GM21825 (cell line): Measurements from ENCODE around the gene ADD3.
"Not testable (repeated sequence)": the region's sequence is repeated elsewhere in the genome, so short reads cannot be mapped to it uniquely, and the experiment has no call there.

Experiments
- ATAC-seq: cut with Tn5 transposase; IDR thresholded peaks from one replicate; pipeline ENCODE4 v1.9.1; 2021; ENCODE audit warnings: mild to moderate bottlenecking, moderate library complexity; ENCODE audit not compliant: unreplicated experiment

Gene ADD3

DNA sequence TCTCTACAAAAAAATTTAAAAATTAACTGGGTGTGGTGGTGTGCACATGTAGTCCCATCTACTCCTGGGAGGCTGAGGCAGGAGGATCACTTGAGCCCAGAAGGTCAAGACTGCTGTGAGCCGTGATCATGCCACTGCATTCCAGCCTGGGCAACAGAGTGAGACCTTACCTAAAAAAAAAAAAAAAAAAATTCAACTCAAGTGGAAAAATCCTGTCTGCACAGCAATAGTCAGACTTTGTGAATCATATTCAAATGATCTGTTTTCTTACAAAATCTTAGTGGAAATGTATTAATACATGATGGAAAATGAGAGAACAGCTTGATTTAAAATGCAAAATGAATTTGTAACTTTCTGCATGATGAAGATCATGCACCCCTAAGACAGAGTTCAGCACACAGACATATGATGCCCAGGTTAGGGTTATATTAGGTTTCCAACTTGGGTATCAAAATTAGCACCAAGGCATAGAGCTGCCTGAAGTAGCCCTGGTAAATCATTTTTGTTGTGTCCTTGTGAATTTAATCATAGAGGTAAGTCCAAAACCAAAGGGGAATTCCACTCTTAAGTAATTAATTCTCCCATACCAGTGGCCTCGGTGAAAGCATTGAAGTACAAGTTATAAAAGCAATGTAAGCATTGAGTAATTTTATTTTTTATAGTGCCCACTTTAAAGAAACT is 93.8 kb downstream of the ADD3 start:
- no peak for ATAC-seq

DNA sequence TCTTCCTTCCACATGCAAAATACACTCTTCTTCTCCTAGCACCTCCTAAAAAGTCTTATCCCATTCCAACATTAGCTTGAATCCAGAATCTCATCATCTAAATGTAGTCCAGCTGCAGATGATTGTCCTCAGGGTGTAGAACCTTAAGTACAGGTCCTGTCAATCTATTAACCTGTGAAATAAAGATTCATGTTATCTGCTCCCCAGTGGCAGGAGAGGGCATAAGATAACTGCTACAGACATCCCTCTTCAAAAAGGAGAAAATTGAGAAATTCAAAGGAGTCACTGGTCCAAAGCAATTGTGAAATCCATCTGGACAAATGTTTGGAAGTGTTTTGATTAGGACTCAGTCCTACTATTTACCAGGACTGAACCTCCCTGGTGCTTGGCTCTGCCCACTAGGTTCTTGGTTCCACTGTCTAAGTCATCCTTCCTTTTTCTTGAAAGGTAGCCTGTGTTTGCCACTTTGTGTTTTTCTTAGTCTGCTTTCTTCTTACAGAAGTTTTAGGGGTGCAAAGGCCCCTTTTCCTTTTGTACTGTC is 96.2 kb downstream of the ADD3 start:
- ATAC-seq: no peak

- no peak for ATAC-seq
Measured at GRCh38 chr10:110105873-110106272, 98.1 kb downstream of the ADD3 start.

GRCh38 chr10:110107430-110107829 is 99.6 kb downstream of the ADD3 start:
- ATAC-seq: no peak

GRCh38 chr10:110107887-110108286 is 100.1 kb downstream of the ADD3 start:
- no peak for ATAC-seq

DNA sequence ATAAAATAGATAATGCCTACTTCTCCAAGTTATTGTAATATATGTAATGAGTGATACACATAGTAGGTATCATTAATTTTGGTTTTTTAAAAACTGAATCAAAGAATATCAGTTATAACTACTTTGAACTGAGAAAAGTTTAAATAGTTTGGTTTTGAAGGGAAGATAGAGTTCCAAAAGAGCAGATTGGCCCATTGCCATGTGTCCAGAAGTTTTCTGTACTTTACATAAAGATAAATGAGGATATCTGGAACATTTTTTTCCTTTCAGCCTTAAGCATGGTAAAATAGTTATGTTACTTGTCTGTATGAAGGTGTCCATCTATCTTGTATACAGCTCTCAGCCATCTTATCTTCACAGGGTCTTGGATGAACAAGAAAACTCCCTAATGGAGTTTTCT is 101.7 kb downstream of the ADD3 start:
- ATAC-seq: no peak

- ATAC-seq: no peak
Measured at GRCh38 chr10:110110338-110110737, 102.6 kb downstream of the ADD3 start.

DNA sequence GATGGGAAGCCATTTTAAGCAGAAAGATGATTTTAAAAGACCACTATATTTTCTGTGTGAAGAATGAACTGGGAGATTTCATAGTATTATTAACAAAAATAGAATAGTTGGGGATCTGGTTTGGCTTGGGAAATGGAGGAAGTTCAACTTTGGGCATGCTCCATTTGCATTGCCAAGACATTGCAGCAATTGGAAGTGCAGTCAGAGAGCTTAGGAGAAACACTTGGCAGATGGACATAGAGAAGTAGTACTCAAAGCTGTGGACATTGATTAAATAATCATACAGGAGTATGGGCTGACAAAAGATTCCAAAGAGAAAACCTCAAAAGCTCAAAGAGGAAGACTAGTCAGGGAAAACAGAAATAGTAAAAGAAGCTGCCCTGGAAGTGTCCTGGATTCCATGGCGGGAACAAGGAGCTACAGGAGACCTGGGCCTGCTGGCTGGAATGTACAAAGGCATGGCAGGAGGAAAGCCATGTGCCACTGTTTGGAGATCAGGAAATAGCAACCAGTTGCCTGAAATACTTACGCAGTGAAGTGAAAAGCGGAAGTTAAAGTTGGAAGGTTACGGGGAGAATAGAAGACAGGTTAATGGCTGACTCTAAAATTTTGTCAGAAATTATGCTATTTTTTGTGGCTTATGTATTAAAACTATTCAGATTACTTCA is 106.0 kb downstream of the ADD3 start:
- no peak for ATAC-seq

DNA sequence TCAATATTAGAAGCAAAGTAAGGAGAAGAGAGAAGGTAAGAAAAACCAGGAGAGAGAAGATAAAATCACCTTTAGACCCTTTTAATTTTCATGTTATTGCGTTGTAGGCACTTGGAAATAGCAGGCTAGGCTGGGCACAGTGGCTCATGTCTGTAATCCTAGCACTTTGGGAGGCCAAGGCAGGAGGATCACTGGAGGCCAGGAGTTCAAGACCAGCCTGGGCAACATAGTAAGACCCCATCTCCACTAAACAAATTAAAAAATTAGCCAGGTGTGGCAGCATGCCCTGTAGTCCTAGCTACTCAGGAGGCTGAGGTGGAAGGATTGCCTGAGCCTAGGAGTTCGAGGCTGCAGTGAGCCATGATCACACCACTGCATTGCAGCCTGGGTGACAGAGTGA is 106.9 kb downstream of the ADD3 start:
- not testable (repeated sequence) for ATAC-seq

GRCh38 chr10:110115784-110116520 is 108.2 kb downstream of the ADD3 start:
- ATAC-seq: no peak

DNA sequence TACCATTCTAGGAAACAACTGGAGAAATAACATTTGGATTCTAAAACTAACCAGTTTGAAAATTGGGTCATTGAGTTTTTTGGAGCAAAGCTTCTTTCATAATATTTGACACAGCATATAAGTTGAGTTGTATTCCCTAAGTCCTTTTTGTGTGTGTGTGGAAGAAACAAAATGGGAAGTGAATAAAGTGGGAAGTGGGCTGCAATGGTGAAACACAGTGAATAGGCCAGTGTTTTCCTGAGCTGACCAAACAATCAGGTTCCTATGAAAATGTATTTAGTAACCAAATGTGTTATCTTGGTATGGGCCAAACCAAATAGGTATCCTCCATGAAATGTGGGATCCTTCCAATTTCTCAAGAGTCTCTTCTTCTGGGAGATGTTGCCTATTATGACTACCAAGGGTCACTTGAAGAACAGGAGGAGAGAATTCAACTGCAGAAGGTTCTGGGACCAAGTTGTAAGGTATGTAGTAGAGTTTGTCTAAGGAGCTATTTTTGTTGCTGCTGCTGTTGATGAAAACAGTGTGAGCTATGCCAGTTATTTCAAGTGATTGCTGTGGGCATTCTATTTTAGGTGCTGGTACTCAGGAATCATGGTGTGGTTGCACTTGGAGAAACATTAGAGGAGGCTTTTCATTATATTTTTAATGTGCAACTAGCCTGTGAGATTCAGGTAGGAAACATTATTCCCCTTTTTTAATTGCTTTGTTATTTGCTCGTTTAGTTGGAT is 111.3 kb downstream of the ADD3 start:
- ATAC-seq: no peak

DNA sequence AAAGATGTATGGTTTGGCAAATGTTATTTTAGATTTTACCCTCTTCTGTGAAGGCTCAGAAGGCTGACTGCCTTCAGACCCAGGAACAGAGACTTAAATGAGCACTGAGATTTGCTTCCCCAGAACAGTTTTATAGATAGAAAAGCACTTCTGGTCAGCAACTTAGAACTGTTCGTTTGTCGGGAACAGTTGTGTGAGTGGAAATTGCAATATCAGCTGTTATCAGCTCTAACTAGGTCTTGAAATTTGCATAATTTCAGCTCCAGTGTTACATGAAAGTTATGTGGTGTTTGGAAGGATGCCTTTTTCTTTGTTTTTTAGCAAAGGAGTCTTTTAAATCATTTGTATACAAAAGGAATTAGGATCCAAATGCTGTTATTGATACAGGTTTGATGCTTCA is 115.8 kb downstream of the ADD3 start:
- no peak for ATAC-seq

GRCh38 chr10:110129490-110129889 is 121.7 kb downstream of the ADD3 start:
- no peak for ATAC-seq

DNA sequence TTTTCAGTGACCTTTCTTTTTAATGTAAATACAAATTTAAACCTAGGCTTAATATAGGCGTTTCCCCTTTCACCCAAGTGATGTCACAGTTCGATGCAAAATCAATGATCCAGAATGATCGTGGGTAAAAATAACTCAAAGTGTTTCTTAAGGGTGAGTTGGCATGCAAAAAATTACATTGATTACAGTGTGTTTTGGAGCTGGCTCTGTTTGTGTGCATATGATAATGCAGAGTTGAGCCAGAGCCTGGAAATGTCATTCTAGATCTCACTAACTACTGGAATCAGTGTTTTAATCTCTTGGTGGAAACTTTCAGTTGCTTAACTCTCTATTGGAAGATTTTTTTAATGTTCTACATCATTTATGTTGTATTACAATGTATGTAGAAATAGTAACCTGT is 127.1 kb downstream of the ADD3 start:
- ATAC-seq: no peak

- ATAC-seq: not testable (repeated sequence)
Measured at GRCh38 chr10:110135836-110136235, 128.1 kb downstream of the ADD3 start.

- peak; percentile 53 for ATAC-seq
Measured at GRCh38 chr10:110137142-110137545, 129.4 kb downstream of the ADD3 start.

- peak; percentile 60 for ATAC-seq
Measured at GRCh38 chr10:110138197-110138812, 130.5 kb downstream of the ADD3 start.

DNA sequence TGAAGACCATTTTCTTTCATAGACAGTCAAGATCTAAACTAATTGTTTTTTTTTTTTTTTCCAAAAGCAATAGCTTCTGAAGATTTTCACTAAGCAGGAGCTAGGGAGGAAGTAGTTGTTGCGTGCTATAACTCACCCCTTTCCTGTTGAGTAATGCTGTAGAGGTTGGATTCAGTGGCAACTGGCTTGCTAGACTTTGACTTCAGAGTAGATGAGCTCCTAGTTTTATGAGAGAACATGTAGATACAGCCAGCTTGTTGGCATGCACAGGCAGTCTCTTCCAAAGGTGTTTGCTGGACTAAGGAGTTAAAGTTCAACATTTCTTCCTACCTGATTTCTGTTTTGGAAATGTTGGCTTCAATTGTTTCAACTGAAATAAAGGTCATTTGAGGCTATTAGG is 133.4 kb downstream of the ADD3 start:
- ATAC-seq: no peak

GRCh38 chr10:110141871-110142635 is 134.3 kb downstream of the ADD3 start:
- ATAC-seq: no peak

- ATAC-seq: no peak
Measured at GRCh38 chr10:110142965-110143364, 135.2 kb downstream of the ADD3 start.
